Measurements from ENCODE around the gene RXRG. TPM values are rescaled to one million over a fixed set of nuclear protein-coding genes. Genes with fewer than 3 reads are reported as not detected.

Gene RXRG
- total and polyA plus RNA-seq, 2 experiments from 2014 or later = 0.07 to 1.5 TPM

GRCh38 chr1:165487921-165488320, 43.0 kb upstream of the RXRG start:
- no peak overlapping the region for H3K4me2 ChIP-seq
- no peaks in the 10 kb centered on the region for H3K4me1 ChIP-seq (ENCODE audit: insufficient read depth)
- WGBS (ENCODE audit: low lambda C conversion rate, missing lambda C conversion rate) = 61% methylated on average over 1 of the region's 1 CpG
- no peak overlapping the region for H3K27ac ChIP-seq
- H3K4me3 ChIP-seq = no peak overlapping the region
- H3K36me3 ChIP-seq (replicated peaks; ENCODE audit: insufficient read depth, low read depth) = no peaks in the 10 kb centered on the region
- no peaks in the 10 kb centered on the region for H4K20me1 ChIP-seq (ENCODE audit: insufficient read depth, poor library complexity, severe bottlenecking)
- H2AFZ ChIP-seq = no peak overlapping the region
- no peaks in the 10 kb centered on the region for H3K9me3 ChIP-seq (ENCODE audit: low read depth)
- H3K9me2 ChIP-seq (replicated peaks; ENCODE audit: insufficient read depth) = no peaks in the 10 kb centered on the region
- TF ChIP-seq EZH2 (IDR thresholded peaks at IDR 0.05; ENCODE audit: borderline replicate concordance) = no peak
- TF ChIP-seq EZH2phosphoT487 (IDR thresholded peaks at IDR 0.05; ENCODE audit: low read depth, severe bottlenecking, unreplicated experiment) = no peak
- no peak for TF ChIP-seq CTCF (IDR thresholded peaks at IDR 0.05; ENCODE audit: poor library complexity)
- no peaks in the 10 kb centered on the region for H3K79me2 ChIP-seq
- DNase-seq (ENCODE audit: low spot score) = no peak
- H3K27me3 ChIP-seq = no peaks in the 10 kb centered on the region

- no peaks in the 10 kb centered on the region for H3K9me2 ChIP-seq (replicated peaks; ENCODE audit: insufficient read depth)
- H3K4me3 ChIP-seq = no peak overlapping the region
- DNase-seq (ENCODE audit: low spot score) = no peak
- no peaks in the 10 kb centered on the region for H3K27me3 ChIP-seq
- no peaks in the 10 kb centered on the region for H3K4me1 ChIP-seq (ENCODE audit: insufficient read depth)
- no peaks in the 10 kb centered on the region for H4K20me1 ChIP-seq (ENCODE audit: insufficient read depth, poor library complexity, severe bottlenecking)
- H3K4me2 ChIP-seq = no peak overlapping the region
- no peaks in the 10 kb centered on the region for H3K79me2 ChIP-seq
- H3K27ac ChIP-seq = no peak overlapping the region
- H2AFZ ChIP-seq = no peak overlapping the region
- no peaks in the 10 kb centered on the region for H3K36me3 ChIP-seq (replicated peaks; ENCODE audit: insufficient read depth, low read depth)
- TF ChIP-seq CTCF (IDR thresholded peaks at IDR 0.05; ENCODE audit: poor library complexity) = no peak
- no peak for TF ChIP-seq EZH2 (IDR thresholded peaks at IDR 0.05; ENCODE audit: borderline replicate concordance)
- TF ChIP-seq EZH2phosphoT487 (IDR thresholded peaks at IDR 0.05; ENCODE audit: low read depth, severe bottlenecking, unreplicated experiment) = no peak
- no peaks in the 10 kb centered on the region for H3K9me3 ChIP-seq (ENCODE audit: low read depth)
- 84% methylated on average over 3 of the region's 3 CpGs for WGBS (ENCODE audit: low lambda C conversion rate, missing lambda C conversion rate)
Observed at GRCh38 chr1:165486663-165487062, 41.7 kb upstream of the RXRG start.

- H4K20me1 ChIP-seq (ENCODE audit: insufficient read depth, poor library complexity, severe bottlenecking) = no peaks in the 10 kb centered on the region
- TF ChIP-seq EZH2 (IDR thresholded peaks at IDR 0.05; ENCODE audit: borderline replicate concordance) (no peak), CTCF (IDR thresholded peaks at IDR 0.05; ENCODE audit: poor library complexity) (no peak), EZH2phosphoT487 (IDR thresholded peaks at IDR 0.05; ENCODE audit: low read depth, severe bottlenecking, unreplicated experiment) (no peak)
- H3K79me2 ChIP-seq = no peaks in the 10 kb centered on the region
- WGBS (ENCODE audit: low lambda C conversion rate, missing lambda C conversion rate) = 45% methylated on average over 5 of the region's 5 CpGs
- H2AFZ ChIP-seq = no peak overlapping the region
- H3K4me3 ChIP-seq = no peak overlapping the region
- no peaks in the 10 kb centered on the region for H3K4me1 ChIP-seq (ENCODE audit: insufficient read depth)
- no peak overlapping the region for H3K4me2 ChIP-seq
- no peak overlapping the region for H3K27ac ChIP-seq
- H3K9me3 ChIP-seq (ENCODE audit: low read depth) = no peaks in the 10 kb centered on the region
- no peaks in the 10 kb centered on the region for H3K36me3 ChIP-seq (replicated peaks; ENCODE audit: insufficient read depth, low read depth)
- H3K9me2 ChIP-seq (replicated peaks; ENCODE audit: insufficient read depth) = no peaks in the 10 kb centered on the region
- no peaks in the 10 kb centered on the region for H3K27me3 ChIP-seq
- no peak for DNase-seq (ENCODE audit: low spot score)
Observed at GRCh38 chr1:165485716-165486115, 40.8 kb upstream of the RXRG start.

- Histone ChIP-seq H3K4me1 (ENCODE audit: insufficient read depth) (no peaks in the 10 kb centered on the region), H3K4me2 (no peak overlapping the region), H3K27ac (no peak overlapping the region), H3K27me3 (no peaks in the 10 kb centered on the region), H3K79me2 (no peaks in the 10 kb centered on the region), H3K36me3 (replicated peaks; ENCODE audit: insufficient read depth, low read depth) (no peaks in the 10 kb centered on the region), H3K9me3 (ENCODE audit: low read depth) (no peaks in the 10 kb centered on the region), H3K4me3 (no peak overlapping the region), H2AFZ (no peak overlapping the region), H3K9me2 (replicated peaks; ENCODE audit: insufficient read depth) (no peaks in the 10 kb centered on the region), H4K20me1 (ENCODE audit: insufficient read depth, poor library complexity, severe bottlenecking) (no peaks in the 10 kb centered on the region)
- 73% methylated on average over 1 of the region's 1 CpG for WGBS (ENCODE audit: low lambda C conversion rate, missing lambda C conversion rate)
- TF ChIP-seq EZH2 (IDR thresholded peaks at IDR 0.05; ENCODE audit: borderline replicate concordance) (no peak), EZH2phosphoT487 (IDR thresholded peaks at IDR 0.05; ENCODE audit: low read depth, severe bottlenecking, unreplicated experiment) (no peak), CTCF (IDR thresholded peaks at IDR 0.05; ENCODE audit: poor library complexity) (no peak)
- no peak for DNase-seq (ENCODE audit: low spot score)
Observed at GRCh38 chr1:165484532-165484931, 39.6 kb upstream of the RXRG start.

Data from hepatocyte (in vitro differentiated cells).